Activated CD4-positive, alpha-beta T cell treated with anti-CD3 and anti-CD28 coated beads, Interleukin-2, amount 50 U/mL, for 24 hours (primary cell): ENCODE results near the gene MGMT.

Source experiments
- DNase-seq, 2 donors: peaks; one replicate each; pipeline ENCODE4 v3.0.0-alpha.2; 2020; ENCODE audit warnings: low read depth in 1 of 2, low spot score in 1 of 2

The MGMT gene

GRCh38 chr10:129705676-129706075, 238.6 kb downstream of the MGMT start:
- no peak for DNase-seq

GRCh38 chr10:129706081-129706480, 239.0 kb downstream of the MGMT start:
- no peak for DNase-seq

- no peak for DNase-seq
Observed at GRCh38 chr10:129706523-129706922, 239.5 kb downstream of the MGMT start.

- no peak for DNase-seq
Observed at GRCh38 chr10:129707406-129708388, 240.7 kb downstream of the MGMT start.

- no peak for DNase-seq
Observed at GRCh38 chr10:129709101-129709500, 242.1 kb downstream of the MGMT start.

GRCh38 chr10:129709627-129710509, 242.8 kb downstream of the MGMT start:
- DNase-seq, result no peak

GRCh38 chr10:129710510-129710847, 243.4 kb downstream of the MGMT start:
- no peak for DNase-seq

GRCh38 chr10:129711291-129711690, 244.2 kb downstream of the MGMT start:
- DNase-seq, result no peak

GRCh38 chr10:129712000-129712399, 245.0 kb downstream of the MGMT start:
- DNase-seq, result no peak

- no peak for DNase-seq
Observed at GRCh38 chr10:129713659-129714265, 246.7 kb downstream of the MGMT start.

- no peak for DNase-seq
Observed at GRCh38 chr10:129715805-129716204, 248.8 kb downstream of the MGMT start.

- DNase-seq, result no peak
Observed at GRCh38 chr10:129716211-129716681, 249.2 kb downstream of the MGMT start.

GRCh38 chr10:129716881-129717280, 249.8 kb downstream of the MGMT start:
- DNase-seq, result no peak

- no peak for DNase-seq
Observed at GRCh38 chr10:129717816-129718547, 250.9 kb downstream of the MGMT start.

- no peak for DNase-seq
Observed at GRCh38 chr10:129718548-129719414, 251.7 kb downstream of the MGMT start.

GRCh38 chr10:129719415-129719739, 252.3 kb downstream of the MGMT start:
- no peak for DNase-seq

GRCh38 chr10:129719889-129720590, 253.0 kb downstream of the MGMT start:
- no peak for DNase-seq

- DNase-seq, result no peak
Observed at GRCh38 chr10:129725011-129725410, 258.0 kb downstream of the MGMT start.

- no peak for DNase-seq
Observed at GRCh38 chr10:129725482-129725881, 258.4 kb downstream of the MGMT start.
